Inflammatory macrophage treated with lipopolysaccharide for 1 hour (primary cell): ENCODE data around the gene DYNLT1.
A peak's percentile ranks its signal among the peaks of the same experiment; 100 is the strongest.
"Not testable (repeated sequence)": the region's sequence is repeated elsewhere in the genome, so short reads cannot be mapped to it uniquely, and the experiment has no call there.

Experiments used
- DNase-seq, 2 donors: peaks; one replicate each; pipeline ENCODE4 v3.0.0-alpha.2; 2020 to 2022

The DYNLT1 gene

DNA sequence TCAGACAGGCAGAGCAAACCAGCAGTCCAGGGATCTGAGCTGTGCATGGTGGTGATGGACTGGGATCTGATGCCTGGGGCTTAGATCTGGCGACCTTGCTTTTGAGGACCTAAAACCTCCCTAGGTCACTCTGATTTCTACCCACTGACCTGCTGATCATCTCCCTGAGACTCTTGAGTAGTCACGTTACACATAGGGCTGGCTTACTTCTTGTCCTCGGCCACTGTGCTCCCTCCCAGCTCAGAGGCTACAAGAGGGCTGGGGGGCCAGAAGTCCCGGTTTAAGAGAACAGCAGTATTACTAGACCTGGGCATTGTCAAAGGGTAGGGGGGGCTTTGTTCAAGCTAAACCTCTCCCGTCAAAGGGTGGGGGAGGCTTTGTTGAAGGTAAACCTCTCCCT is 5.5 kb downstream of the DYNLT1 start:
- no peak for DNase-seq

DNA sequence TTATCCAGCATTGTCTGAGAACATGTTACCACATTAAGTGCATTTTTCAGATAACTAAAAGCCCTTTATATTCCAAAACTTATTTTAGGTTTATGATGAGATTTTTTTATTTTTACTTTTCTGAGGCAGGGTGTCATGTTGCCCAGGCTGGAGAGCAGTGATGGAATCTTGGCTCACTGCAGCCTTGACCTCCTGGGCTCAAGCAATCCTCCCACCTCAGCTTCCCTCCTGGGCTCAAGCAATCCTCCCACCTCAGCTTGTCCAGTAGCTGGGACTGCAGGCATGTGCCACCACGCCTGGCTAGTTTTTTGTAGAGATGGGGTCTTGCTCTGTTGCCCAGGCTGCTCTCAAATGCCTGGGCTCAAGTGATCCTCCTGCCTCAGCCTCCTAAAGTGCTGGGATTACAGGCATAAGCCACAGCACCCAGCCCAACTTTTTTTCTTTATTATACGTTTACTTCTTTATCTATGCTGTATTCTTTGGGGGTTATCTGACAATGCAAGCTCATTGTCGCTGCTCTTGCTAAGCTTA is 6.2 kb downstream of the DYNLT1 start:
- DNase-seq = no peak

DNA sequence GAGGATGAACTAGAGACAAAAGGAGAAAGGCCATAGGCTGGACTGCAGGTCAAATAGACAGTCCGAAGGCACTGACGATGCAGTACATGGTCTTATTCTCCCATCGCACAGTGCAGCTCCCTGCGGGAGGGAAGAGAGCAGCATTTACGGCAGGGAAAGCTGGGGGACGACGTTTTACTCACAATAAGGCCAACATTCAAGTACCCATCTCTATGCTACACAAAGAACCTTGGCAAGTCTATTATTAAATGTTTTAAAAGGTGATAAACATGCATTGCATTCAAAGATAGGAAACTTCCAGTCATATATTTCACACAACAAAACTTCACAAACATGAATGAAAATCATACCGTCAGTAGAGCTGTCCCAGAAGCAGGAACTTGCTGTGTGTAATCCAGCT is 7.8 kb downstream of the DYNLT1 start:
- no peak for DNase-seq

GRCh38 chr6:158635427-158636073 is 9.0 kb downstream of the DYNLT1 start:
- DNase-seq = no peak

GRCh38 chr6:158634695-158635426 is 9.7 kb downstream of the DYNLT1 start:
- no peak for DNase-seq

GRCh38 chr6:158633127-158633526 is 11.4 kb downstream of the DYNLT1 start:
- no peak for DNase-seq

DNA sequence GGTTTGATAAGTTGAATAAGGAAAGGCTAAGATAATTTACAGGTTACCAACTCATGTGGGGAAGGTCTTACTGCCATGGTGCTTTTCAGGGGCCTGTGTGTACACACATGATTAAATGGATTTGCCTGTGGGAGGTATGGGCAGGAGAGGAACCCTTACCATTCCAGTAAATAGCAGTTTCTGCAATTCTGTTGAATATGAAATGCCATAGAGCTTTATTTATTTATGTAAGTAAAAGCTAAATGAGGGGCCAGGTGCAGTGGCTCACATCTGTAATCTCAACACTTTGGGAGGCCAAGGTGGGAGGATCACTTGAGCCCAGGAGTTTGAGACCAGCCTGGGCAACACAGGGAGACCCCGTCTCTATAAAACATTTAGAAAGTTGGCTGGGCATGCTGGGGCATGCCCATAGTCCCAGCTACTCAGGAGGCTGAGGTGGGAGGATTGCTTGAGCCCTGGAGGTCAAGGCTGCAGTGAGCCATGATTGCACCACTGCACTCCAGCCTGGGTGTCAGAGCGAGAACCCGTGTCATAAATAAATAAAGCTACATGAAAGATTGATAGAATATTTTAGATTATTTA is 11.9 kb downstream of the DYNLT1 start:
- not testable (repeated sequence) for DNase-seq

- DNase-seq = peak; percentile 32 to 50
Observed at GRCh38 chr6:158631678-158632537, 12.6 kb downstream of the DYNLT1 start.

DNA sequence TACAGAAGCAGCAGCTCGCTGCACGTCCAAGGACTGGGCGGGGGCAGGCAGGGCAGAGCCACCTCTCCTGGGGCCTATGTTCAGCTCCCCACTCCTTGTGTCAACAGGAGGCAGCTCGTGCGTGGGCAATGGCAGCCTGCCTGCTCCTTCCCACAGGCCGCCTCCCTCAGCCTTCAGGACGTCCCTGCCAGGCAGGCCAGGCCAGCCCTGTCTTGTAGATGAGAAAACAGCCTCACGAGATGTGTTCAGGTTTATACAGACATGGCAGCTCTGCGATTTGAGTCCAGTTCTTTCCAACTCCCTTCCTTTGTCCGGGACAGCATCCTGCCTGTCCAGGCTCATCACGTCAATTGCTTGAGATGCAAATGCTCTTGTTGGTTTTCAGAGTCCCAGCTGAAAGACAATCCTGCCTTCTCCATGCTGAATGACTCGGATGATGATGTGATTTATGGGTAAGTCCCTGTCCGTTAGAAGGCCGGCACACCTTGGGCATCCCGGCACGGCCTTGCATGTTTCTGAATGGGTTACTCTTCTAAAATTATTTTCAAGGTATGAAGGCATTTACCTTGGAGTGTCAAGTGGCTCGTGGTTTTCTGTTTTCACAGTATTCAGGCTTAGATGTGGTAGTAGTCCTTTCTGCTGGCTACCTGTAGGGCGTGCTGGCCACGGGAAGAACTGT is 13.5 kb downstream of the DYNLT1 start:
- no peak for DNase-seq

GRCh38 chr6:158629367-158630221 is 14.9 kb downstream of the DYNLT1 start:
- no peak for DNase-seq

GRCh38 chr6:158628542-158628941 is 16.0 kb downstream of the DYNLT1 start:
- DNase-seq = no peak

GRCh38 chr6:158627940-158628211 is 16.7 kb downstream of the DYNLT1 start:
- DNase-seq = no peak

DNA sequence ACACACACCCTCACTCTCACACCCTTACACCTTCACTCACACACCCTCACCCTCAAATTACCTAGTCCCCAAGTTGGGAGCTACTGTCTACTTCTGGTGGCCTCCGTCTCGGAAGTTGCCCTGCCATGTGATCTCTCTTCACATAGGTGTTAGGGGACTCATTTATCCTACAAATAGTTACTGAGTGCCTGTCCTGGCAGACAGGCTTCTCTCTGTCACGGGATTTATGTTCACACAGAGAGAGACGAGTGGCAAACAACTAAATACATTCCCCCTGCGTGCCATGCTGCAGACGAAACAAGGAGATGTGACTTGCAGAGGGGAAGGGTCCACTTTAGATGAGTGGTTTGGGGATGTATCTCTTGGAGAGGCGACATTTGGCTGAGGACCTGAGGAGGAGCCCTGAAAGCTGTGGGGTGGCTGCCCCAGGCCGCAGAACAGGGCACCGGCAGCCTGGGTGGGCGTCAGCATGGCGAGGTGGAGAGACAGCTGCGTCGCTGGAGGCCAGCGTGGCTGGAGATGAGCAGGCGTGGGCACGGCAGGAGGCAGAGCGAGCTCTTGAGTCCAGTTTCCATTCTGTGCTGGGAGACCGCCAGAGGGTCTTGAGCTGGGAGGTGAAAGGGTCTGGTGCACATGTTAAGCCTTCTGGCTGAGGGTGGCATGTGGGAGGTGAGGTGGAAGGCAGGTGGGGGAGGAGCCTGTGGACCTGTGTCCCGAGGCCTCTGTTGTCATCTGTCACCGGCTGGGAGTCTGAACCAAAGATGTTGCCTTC is 17.2 kb downstream of the DYNLT1 start:
- DNase-seq = no peak

DNA sequence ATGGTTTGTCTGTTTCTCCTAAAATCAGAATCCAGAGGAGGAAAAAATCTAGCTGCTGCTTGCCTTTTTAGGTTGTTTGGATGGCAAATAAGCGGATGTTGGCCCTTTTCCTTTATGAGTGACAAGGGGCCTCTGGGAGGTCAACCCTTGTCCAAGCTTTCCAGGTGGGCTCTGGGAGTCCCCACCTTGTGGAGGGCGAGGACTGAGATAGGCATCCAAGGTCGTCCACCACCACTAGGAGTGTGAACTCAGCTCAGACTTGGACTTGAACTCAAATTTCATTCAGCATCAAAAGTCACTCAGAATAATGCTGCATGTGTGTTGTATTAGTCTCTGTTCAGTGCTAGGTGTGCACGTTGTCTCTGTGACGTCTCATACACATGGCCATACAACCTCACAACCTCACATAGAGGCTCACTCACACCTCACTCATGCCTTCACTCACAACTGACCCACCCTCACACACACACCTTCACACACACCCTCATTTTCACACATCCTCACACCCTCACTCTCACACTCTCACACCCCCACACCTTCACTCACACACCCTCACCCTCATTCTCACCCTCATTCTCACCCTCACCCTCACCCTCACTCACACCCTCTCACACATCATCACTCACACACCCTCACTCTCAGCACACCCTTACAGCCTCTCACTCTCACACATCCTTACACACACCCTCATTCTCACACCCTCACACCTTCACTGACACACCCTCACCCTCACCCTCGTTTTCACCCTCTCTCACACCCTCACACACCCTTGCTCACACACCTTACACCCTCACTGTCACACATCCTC is 18.0 kb downstream of the DYNLT1 start:
- DNase-seq = no peak

GRCh38 chr6:158625881-158626305 is 18.6 kb downstream of the DYNLT1 start:
- DNase-seq = no peak

GRCh38 chr6:158624684-158625682 is 19.6 kb downstream of the DYNLT1 start:
- no peak for DNase-seq

- no peak for DNase-seq
Observed at GRCh38 chr6:158622545-158623190, 21.9 kb downstream of the DYNLT1 start.
